GM12892 (cell line): ENCODE data around the gene POGZ.

Experiments used
- POLR2A ChIP-seq: IDR thresholded peaks from 2 replicates; pipeline ENCODE4 v1.6.1; 2011; ENCODE audit warnings: low read depth, low read length, control low read depth
- POLR2AphosphoS5 ChIP-seq: IDR thresholded peaks from 2 replicates; pipeline ENCODE4 v1.6.1; 2011; ENCODE audit warnings: low read depth, low read length, control low read depth

DNA sequence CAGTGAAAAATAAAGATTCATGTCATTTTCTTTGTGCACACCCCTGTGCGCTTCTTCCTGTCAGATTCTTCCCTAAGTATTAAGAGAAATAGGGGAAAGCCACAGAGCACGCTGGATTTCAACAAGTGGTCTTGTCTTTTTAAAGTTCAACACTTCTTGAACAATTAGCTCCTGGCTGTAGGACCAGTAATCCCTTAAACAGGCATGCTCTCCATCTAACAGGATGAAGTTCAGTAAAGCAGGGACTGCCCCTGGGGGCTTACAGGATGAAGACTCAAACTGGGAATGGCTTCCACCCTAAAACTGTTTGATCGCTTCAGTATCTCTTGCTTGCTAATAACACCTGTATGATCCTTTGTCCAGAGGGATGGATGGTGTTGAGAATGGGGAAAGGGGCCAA lies 55.7 kb downstream of the POGZ start:
- no peak for TF ChIP-seq POLR2A
- TF ChIP-seq POLR2AphosphoS5 = no peak
